T-helper 22 cell (primary cell): ENCODE results near the gene OR4D10.
A peak's percentile ranks its signal among the peaks of the same experiment; 100 is the strongest.
"Not testable (repeated sequence)": the region's sequence is repeated elsewhere in the genome, so short reads cannot be mapped to it uniquely, and the experiment has no call there.

Source experiments
- DNase-seq: peaks from one replicate; pipeline ENCODE4 v3.0.0-alpha.2; 2020; ENCODE audit warnings: low read depth

Gene OR4D10

GRCh38 chr11:59473015-59473414 is at the start of gene OR4D10:
TSS of gene OR4D10 (plus strand) at chr11:59473315. CDS start at chr11:59477430, 4,115 bp downstream.
- no peak for DNase-seq

- no peak for DNase-seq
These were observed 49.3 kb upstream of the OR4D10 start for GRCh38 chr11:59423835-59424234.

- no peak for DNase-seq
These were observed 48.0 kb upstream of the OR4D10 start for GRCh38 chr11:59425131-59425530.

- DNase-seq, result no peak
These were observed 46.6 kb upstream of the OR4D10 start, which contains the start of gene OR5A2 for GRCh38 chr11:59426361-59427067. TSS of gene OR5A2 (minus strand) at chr11:59426413. CDS start at chr11:59422953, 3,460 bp downstream.

GRCh38 chr11:59427068-59427382 is 46.1 kb upstream of the OR4D10 start:
- no peak for DNase-seq

GRCh38 chr11:59429924-59430516 is 43.1 kb upstream of the OR4D10 start:
- DNase-seq, result peak; percentile 1

GRCh38 chr11:59436169-59436568 is 36.9 kb upstream of the OR4D10 start, which contains the start of gene OR5A1:
TSS of gene OR5A1 (plus strand) at chr11:59436469. CDS start at chr11:59443169, 6,700 bp downstream.
- DNase-seq, result no peak

- DNase-seq, result no peak
These were observed 35.3 kb upstream of the OR4D10 start for GRCh38 chr11:59437770-59438169.

GRCh38 chr11:59445624-59446023 is 27.5 kb upstream of the OR4D10 start:
- not testable (repeated sequence) for DNase-seq

- DNase-seq, result no peak
These were observed 24.6 kb upstream of the OR4D10 start for GRCh38 chr11:59448484-59448883.

GRCh38 chr11:59456661-59457060 is 16.5 kb upstream of the OR4D10 start, which contains the start of gene OR4D6:
TSS of gene OR4D6 (plus strand) at chr11:59456961. CDS start at chr11:59456961, 0 bp downstream.
- DNase-seq, result no peak

GRCh38 chr11:59459916-59460315 is 13.2 kb upstream of the OR4D10 start:
- no peak for DNase-seq

- DNase-seq, result no peak
These were observed 9.9 kb upstream of the OR4D10 start for GRCh38 chr11:59463190-59463641.

GRCh38 chr11:59475176-59475575 is 2.1 kb downstream of the OR4D10 start:
- DNase-seq, result no peak

GRCh38 chr11:59479906-59480305 is 6.8 kb downstream of the OR4D10 start:
- DNase-seq, result no peak

- DNase-seq, result no peak
These were observed 7.2 kb downstream of the OR4D10 start for GRCh38 chr11:59480359-59480758.

GRCh38 chr11:59501931-59502330 is 28.8 kb downstream of the OR4D10 start:
- no peak for DNase-seq

- DNase-seq, result no peak
These were observed 30.2 kb downstream of the OR4D10 start, which contains the start of gene OR4D11 for GRCh38 chr11:59503276-59503675. TSS of gene OR4D11 (plus strand) at chr11:59503576. CDS start at chr11:59503576, 0 bp downstream.

- DNase-seq, result no peak
These were observed 38.0 kb downstream of the OR4D10 start, which contains the start of gene OR4D9 for GRCh38 chr11:59510941-59511589. TSS of gene OR4D9 (plus strand) at chr11:59511539. CDS start at chr11:59514913, 3,374 bp downstream.

GRCh38 chr11:59511675-59512074 is 38.6 kb downstream of the OR4D10 start:
- no peak for DNase-seq

- not testable (repeated sequence) for DNase-seq
These were observed 47.0 kb downstream of the OR4D10 start for GRCh38 chr11:59520139-59520538.

- DNase-seq, result no peak
These were observed 47.6 kb downstream of the OR4D10 start for GRCh38 chr11:59520741-59521140.

- DNase-seq, result no peak
These were observed 50.4 kb downstream of the OR4D10 start for GRCh38 chr11:59523541-59523940.
